AG04450 (cell line): Measurements from ENCODE around the gene OR11G2. TPM values are rescaled to one million over a fixed set of nuclear protein-coding genes. Genes with fewer than 3 reads are reported as not detected.
"Not testable (repeated sequence)": the region's sequence is repeated elsewhere in the genome, so short reads cannot be mapped to it uniquely, and the experiment has no call there.

Experiments used
- CTCF ChIA-PET: fragments of 300-600, 350-600 bp; formaldehyde crosslinking; extraction: SDS; loops from one replicate; lab custom pipeline; 2022; ENCODE audit warnings: antibody characterized with exemption, inconsistent platforms; lab: Charles Lee
- POLR2A ChIA-PET: fragments of 350-600 bp; formaldehyde crosslinking; extraction: SDS; loops from one replicate; lab custom pipeline; 2021; ENCODE audit warnings: antibody characterized with exemption, inconsistent platforms; lab: Yijun Ruan, JAX
- DNase-seq: peaks from one replicate; pipeline ENCODE4 v3.0.0-alpha.2; 2011; ENCODE audit warnings: low read depth, low spot score
- H3K27ac ChIP-seq: one replicate; pipeline ENCODE4 v1.5.1; 2012; ENCODE audit warnings: low read depth, low read length, control low read depth
- H3K27me3 ChIP-seq: one replicate; pipeline ENCODE4 v1.6.0; 2012; ENCODE audit warnings: low read length; ENCODE audit not compliant: control insufficient read depth, insufficient read depth
- H3K4me3 ChIP-seq: 2 replicates; pipeline ENCODE4 v1.5.1; 2011; ENCODE audit warnings: mild to moderate bottlenecking, low read depth, low read length, control low read depth
- H3K9me3 ChIP-seq: 2 replicates; pipeline ENCODE4 v1.5.1; 2012; ENCODE audit warnings: low read length; ENCODE audit not compliant: control insufficient read depth, insufficient read depth
- CTCF ChIP-seq: IDR thresholded peaks from 2 replicates; pipeline ENCODE4 v1.5.1; 2011; ENCODE audit warnings: low read depth, low read length, control low read depth, inconsistent platforms
- polyA plus RNA-seq: library from polyadenylated mRNA; depleted of rRNA; stranded (reverse); fragments of >200 nt; gene quantifications from 2 replicates; pipeline ENCODE4 v1.2.3, GENCODE V29; 2011; rRNA removed
- small RNA-seq: library from RNA; depleted of rRNA; stranded (forward); fragments of <200 nt; gene quantifications from one replicate; pipeline ENCODE3, GENCODE V24; 2012; ENCODE audit warnings: low read depth; ENCODE audit not compliant: insufficient read length

The OR11G2 gene
- polyA plus RNA-seq, 1 experiment: not detected

GRCh38 chr14:20223410-20223809 lies 32.7 kb downstream of the OR11G2 start, which contains the start of gene OR11H6:
TSS of gene OR11H6 (plus strand) at chr14:20223710. CDS start at chr14:20223710, 0 bp downstream.
- no peak for DNase-seq
- ChIA-PET CTCF (no interaction called here), POLR2A (no interaction called here)
- Histone ChIP-seq H3K4me3 (no peak within 1 kb of the TSS), H3K27ac (no peak within 1 kb of the TSS), H3K27me3 (no peaks in the 10 kb centered on the region), H3K9me3 (peaks cover 2% of the 10 kb centered on the region)
- no peak for TF ChIP-seq CTCF

GRCh38 chr14:20228681-20229080 lies 38.0 kb downstream of the OR11G2 start, which contains the start of gene OR11H7:
TSS of gene OR11H7 (plus strand) at chr14:20228981.
- Histone ChIP-seq H3K27ac (no peak within 1 kb of the TSS), H3K4me3 (no peak within 1 kb of the TSS), H3K27me3 (no peaks in the 10 kb centered on the region), H3K9me3 (peaks cover 8% of the 10 kb centered on the region)
- ChIA-PET POLR2A (no interaction called here), CTCF (no interaction called here)
- DNase-seq: no peak
- TF ChIP-seq CTCF: no peak

- H3K9me3 ChIP-seq, H3K4me3 ChIP-seq, H3K27ac ChIP-seq, POLR2A ChIA-PET, H3K27me3 ChIP-seq, CTCF ChIA-PET, DNase-seq: not testable (repeated sequence)
Measured at GRCh38 chr14:20235415-20235814, 44.7 kb downstream of the OR11G2 start.

GRCh38 chr14:20247646-20248246 lies 57.0 kb downstream of the OR11G2 start:
- no peaks in the 10 kb centered on the region for H3K27me3 ChIP-seq
- no peak overlapping the region for H3K4me3 ChIP-seq
- ChIA-PET CTCF (no interaction called here), POLR2A (no interaction called here)
- TF ChIP-seq CTCF: no peak
- H3K9me3 ChIP-seq: no peaks in the 10 kb centered on the region; the same call in 1 of the 2 replicates
- no peak for DNase-seq
- H3K27ac ChIP-seq: no peak overlapping the region

Small RNAs within 50 kb of the gene (small RNA-seq; reads per million reads assigned to genes)
- gene GTF2IP22: not detected

Other genes starting within 250 kb of the OR11G2 start
- gene OR4K15, start 215.3 kb upstream of the OR11G2 start, polyA plus RNA-seq: not detected in 2 replicates
- not detected in 2 replicates for gene OR4Q2, start 188.7 kb upstream of the OR11G2 start, polyA plus RNA-seq
- not detected in 2 replicates for gene OR4K14, start 171.6 kb upstream of the OR11G2 start, polyA plus RNA-seq
- not detected in 2 replicates for gene OR4K13, start 154.9 kb upstream of the OR11G2 start, polyA plus RNA-seq
- not detected in 2 replicates for gene OR4L1, start 130.9 kb upstream of the OR11G2 start, polyA plus RNA-seq
- gene OR4K17, start 80.2 kb upstream of the OR11G2 start, polyA plus RNA-seq: not detected in 2 replicates
- gene OR4N5, start 52.1 kb upstream of the OR11G2 start, polyA plus RNA-seq: not detected in 2 replicates
- not detected in 2 replicates for gene OR11H6, start 32.8 kb downstream of the OR11G2 start, polyA plus RNA-seq
- gene OR11H7, start 38.1 kb downstream of the OR11G2 start, polyA plus RNA-seq: not detected in 2 replicates
- not detected in 2 replicates for gene OR11H4, start 48.4 kb downstream of the OR11G2 start, polyA plus RNA-seq
- gene TTC5, start 115.1 kb downstream of the OR11G2 start, polyA plus RNA-seq: 20.0 and 23.5 TPM in 2 replicates
- 54.2 and 69.2 TPM in 2 replicates for gene CCNB1IP1, start 142.4 kb downstream of the OR11G2 start, polyA plus RNA-seq
- 11.8 and 12.3 TPM in 2 replicates for gene PARP2, start 152.7 kb downstream of the OR11G2 start, polyA plus RNA-seq
- gene TEP1, start 222.6 kb downstream of the OR11G2 start, polyA plus RNA-seq: 18.6 and 18.8 TPM in 2 replicates
- gene KLHL33, start 245.3 kb downstream of the OR11G2 start, polyA plus RNA-seq: 0.06 and 0.09 TPM in 2 replicates